ENCODE measurements around the gene BAG3. TPM values are rescaled to one million over a fixed set of nuclear protein-coding genes. Genes with fewer than 3 reads are reported as not detected.
"Not testable (repeated sequence)": the region's sequence is repeated elsewhere in the genome, so short reads cannot be mapped to it uniquely, and the experiment has no call there.

BAG3 gene
- total RNA-seq, 1 experiment from 2014 or later, result 35.2 TPM

DNA sequence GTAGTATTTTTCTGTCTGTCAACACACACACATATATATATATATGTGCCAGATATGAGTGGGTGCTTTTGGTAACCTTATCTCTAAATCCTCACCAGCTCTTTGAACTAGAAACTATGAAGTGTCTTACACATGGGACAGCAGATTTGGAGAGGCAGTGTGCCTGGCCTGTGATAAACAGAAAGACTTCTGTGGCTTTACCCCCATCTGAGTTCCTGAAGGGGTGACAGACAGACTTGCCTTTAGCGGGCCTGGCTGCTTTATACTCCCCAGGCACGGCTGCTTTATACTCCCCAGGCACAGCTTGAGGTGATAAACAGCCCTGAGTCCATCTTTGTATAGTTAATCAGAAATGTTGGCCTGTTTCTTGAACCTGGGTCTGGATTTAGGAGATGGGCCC, 5.6 kb downstream of the BAG3 start:
- Mint-ChIP-seq H3K4me1 (ENCODE audit: low read depth, unreplicated experiment) (peaks cover 29% of the 10 kb centered on the region), H3K27ac (ENCODE audit: unreplicated experiment) (no peak overlapping the region), H3K27me3 (ENCODE audit: unreplicated experiment) (no peaks in the 10 kb centered on the region), H3K36me3 (ENCODE audit: insufficient read depth, unreplicated experiment) (peaks cover 29% of the 10 kb centered on the region), H3K4me3 (ENCODE audit: low read depth, unreplicated experiment) (no peak overlapping the region), H3K9me3 (ENCODE audit: low read depth, unreplicated experiment) (no peaks in the 10 kb centered on the region)
- BruUV-seq (replicated peaks), result no TSS peak
- no peak for DNase-seq
- intact Hi-C loops (cut with micrococcal nuclease; ENCODE audit: unreplicated experiment), result no loop called here
- CTCF ChIA-PET, result no interaction called here
- TF ChIP-seq, protein P1, sequence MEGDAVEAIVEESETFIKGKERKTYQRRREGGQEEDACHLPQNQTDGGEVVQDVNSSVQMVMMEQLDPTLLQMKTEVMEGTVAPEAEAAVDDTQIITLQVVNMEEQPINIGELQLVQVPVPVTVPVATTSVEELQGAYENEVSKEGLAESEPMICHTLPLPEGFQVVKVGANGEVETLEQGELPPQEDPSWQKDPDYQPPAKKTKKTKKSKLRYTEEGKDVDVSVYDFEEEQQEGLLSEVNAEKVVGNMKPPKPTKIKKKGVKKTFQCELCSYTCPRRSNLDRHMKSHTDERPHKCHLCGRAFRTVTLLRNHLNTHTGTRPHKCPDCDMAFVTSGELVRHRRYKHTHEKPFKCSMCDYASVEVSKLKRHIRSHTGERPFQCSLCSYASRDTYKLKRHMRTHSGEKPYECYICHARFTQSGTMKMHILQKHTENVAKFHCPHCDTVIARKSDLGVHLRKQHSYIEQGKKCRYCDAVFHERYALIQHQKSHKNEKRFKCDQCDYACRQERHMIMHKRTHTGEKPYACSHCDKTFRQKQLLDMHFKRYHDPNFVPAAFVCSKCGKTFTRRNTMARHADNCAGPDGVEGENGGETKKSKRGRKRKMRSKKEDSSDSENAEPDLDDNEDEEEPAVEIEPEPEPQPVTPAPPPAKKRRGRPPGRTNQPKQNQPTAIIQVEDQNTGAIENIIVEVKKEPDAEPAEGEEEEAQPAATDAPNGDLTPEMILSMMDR (IDR thresholded peaks at IDR 0.05; ENCODE audit: unreplicated experiment), result no peak

DNA sequence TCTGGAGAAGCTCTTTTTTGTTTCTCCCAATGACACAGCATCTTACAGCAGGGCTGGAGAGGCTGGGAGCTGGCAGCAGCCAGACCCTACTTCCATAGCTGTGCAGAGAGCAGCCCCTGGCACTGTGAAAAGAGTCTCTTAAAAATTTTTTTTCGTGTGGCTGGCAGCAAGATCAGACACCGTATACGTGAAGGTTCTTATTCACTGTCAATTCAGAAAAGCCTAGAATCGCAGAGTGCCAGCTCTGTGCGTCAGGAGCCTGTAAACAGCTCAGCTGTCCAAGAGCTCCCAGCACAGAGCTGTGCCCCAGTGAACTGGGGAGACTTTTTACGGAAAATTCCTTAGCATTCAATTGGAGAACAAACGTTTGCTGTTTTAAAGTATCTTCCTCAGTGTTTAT, 6.5 kb downstream of the BAG3 start:
- Mint-ChIP-seq H3K4me3 (ENCODE audit: low read depth, unreplicated experiment) (peak overlapping the region; percentile 34), H3K9me3 (ENCODE audit: low read depth, unreplicated experiment) (no peaks in the 10 kb centered on the region), H3K27me3 (ENCODE audit: unreplicated experiment) (no peaks in the 10 kb centered on the region), H3K36me3 (ENCODE audit: insufficient read depth, unreplicated experiment) (peaks cover 22% of the 10 kb centered on the region), H3K4me1 (ENCODE audit: low read depth, unreplicated experiment) (peaks cover 29% of the 10 kb centered on the region), H3K27ac (ENCODE audit: unreplicated experiment) (no peak overlapping the region)
- no TSS peak for BruUV-seq (replicated peaks)
- intact Hi-C loops (cut with micrococcal nuclease; ENCODE audit: unreplicated experiment), result no loop called here
- CTCF ChIA-PET, result no interaction called here
- TF ChIP-seq, protein P1 (IDR thresholded peaks at IDR 0.05; ENCODE audit: unreplicated experiment), result no peak
- DNase-seq, result no peak

DNA sequence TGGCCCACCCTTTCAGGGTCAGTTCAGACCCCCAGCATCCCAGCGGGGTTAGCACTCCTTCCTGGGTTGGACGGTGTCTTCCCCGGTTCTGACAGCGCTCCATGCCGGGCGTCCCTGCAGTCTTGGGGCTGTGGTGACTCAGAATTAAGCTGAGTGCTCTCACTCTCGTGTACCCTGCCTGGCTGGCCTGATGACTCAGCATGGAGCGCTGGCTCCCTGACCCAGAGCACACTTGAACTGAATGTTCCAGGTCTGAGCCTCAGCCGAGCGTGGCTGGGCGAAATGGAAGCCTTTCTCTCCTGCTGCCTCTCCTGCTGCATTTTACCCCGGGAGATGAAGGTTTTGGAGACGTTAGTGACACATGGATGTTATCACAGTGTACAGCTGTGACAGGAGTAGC, 7.1 kb downstream of the BAG3 start:
- CTCF ChIA-PET, result interaction anchor here (0.6 kb wide), 2 partner anchors 14 to 63 kb away, joined by 3 to 4 read pairs; no protein-coding TSS in a partner anchor
- peaks cover 29% of the 10 kb centered on the region for H3K4me1 Mint-ChIP-seq (ENCODE audit: low read depth, unreplicated experiment)
- H3K27me3 Mint-ChIP-seq (ENCODE audit: unreplicated experiment), result no peaks in the 10 kb centered on the region
- peaks cover 17% of the 10 kb centered on the region for H3K36me3 Mint-ChIP-seq (ENCODE audit: insufficient read depth, unreplicated experiment)
- intact Hi-C loops (cut with micrococcal nuclease; ENCODE audit: unreplicated experiment), result no loop called here
- no peak overlapping the region for H3K27ac Mint-ChIP-seq (ENCODE audit: unreplicated experiment)
- DNase-seq, result peak; percentile 73
- no TSS peak for BruUV-seq (replicated peaks)
- peak overlapping the region; percentile 34 for H3K4me3 Mint-ChIP-seq (ENCODE audit: low read depth, unreplicated experiment)
- no peaks in the 10 kb centered on the region for H3K9me3 Mint-ChIP-seq (ENCODE audit: low read depth, unreplicated experiment)
- TF ChIP-seq, protein P1 (IDR thresholded peaks at IDR 0.05; ENCODE audit: unreplicated experiment), result no peak

DNA sequence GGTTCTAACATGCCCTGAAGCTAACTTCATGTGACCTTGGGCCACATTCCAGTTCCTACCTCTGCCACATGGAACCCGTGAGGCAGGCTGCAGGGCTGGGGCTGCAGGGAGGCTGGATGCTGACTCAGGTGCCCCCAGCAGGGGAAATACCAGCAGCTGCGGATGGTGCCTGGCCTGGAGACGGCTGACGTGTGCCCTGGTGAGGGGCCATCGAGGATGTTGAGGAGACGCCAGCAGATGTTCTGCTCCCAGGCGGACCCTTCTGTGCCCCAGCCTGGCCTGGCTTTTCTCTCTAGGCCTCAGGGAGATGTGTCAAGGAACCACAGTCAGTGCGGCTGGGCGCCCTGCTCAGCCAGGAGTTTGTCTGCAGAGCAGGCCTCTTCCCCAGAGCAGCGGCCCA, 8.8 kb downstream of the BAG3 start:
- intact Hi-C loops (cut with micrococcal nuclease; ENCODE audit: unreplicated experiment), result no loop called here
- no peak for DNase-seq
- CTCF ChIA-PET, result no interaction called here
- no peaks in the 10 kb centered on the region for H3K9me3 Mint-ChIP-seq (ENCODE audit: low read depth, unreplicated experiment)
- H3K36me3 Mint-ChIP-seq (ENCODE audit: insufficient read depth, unreplicated experiment), result peaks cover 10% of the 10 kb centered on the region
- H3K27me3 Mint-ChIP-seq (ENCODE audit: unreplicated experiment), result no peaks in the 10 kb centered on the region
- H3K27ac Mint-ChIP-seq (ENCODE audit: unreplicated experiment), result no peak overlapping the region
- H3K4me1 Mint-ChIP-seq (ENCODE audit: low read depth, unreplicated experiment), result peaks cover 15% of the 10 kb centered on the region
- no TSS peak for BruUV-seq (replicated peaks)
- TF ChIP-seq, protein P1 (IDR thresholded peaks at IDR 0.05; ENCODE audit: unreplicated experiment), result no peak
- H3K4me3 Mint-ChIP-seq (ENCODE audit: low read depth, unreplicated experiment), result no peak overlapping the region

DNA sequence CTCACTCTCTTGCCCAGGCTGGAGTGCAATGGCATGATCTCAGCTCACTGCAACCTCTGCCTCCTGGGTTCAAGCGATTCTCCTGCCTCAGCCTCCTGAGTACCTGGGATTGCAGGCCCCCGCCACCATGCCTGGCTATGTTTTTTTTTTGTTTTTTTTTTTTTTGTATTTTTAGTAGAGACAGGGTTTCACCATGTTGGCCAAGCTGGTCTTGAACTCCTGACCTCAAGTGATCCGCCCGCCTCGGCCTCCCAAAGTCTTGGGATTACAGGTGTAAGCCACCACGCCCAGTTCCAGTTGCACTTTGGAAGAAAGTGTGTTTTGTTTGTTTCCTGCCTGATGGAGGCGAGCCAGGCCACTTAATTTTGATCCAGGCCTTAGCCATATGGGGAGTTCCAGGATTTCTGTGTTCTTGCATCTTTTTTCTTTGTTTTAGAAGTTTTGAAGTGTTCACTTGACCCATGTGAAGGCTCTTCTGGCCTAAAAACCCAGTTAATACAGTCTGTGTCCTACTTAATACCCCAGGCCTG, 11.0 kb downstream of the BAG3 start:
- H3K4me3 Mint-ChIP-seq (ENCODE audit: low read depth, unreplicated experiment); H3K36me3 Mint-ChIP-seq (ENCODE audit: insufficient read depth, unreplicated experiment); CTCF ChIA-PET; H3K9me3 Mint-ChIP-seq (ENCODE audit: low read depth, unreplicated experiment); BruUV-seq (replicated peaks); H3K27me3 Mint-ChIP-seq (ENCODE audit: unreplicated experiment); DNase-seq; intact Hi-C loops (cut with micrococcal nuclease; ENCODE audit: unreplicated experiment); H3K27ac Mint-ChIP-seq (ENCODE audit: unreplicated experiment): not testable (repeated sequence)
- H3K4me1 Mint-ChIP-seq (ENCODE audit: low read depth, unreplicated experiment), result peaks cover 22% of the 10 kb centered on the region

Data from Calu3 (cell line).